HG02571 (cell line): ENCODE results near the gene MMD2.

ENCODE experiments used
- ATAC-seq: cut with Tn5 transposase; IDR thresholded peaks from one replicate; pipeline ENCODE4 v1.9.1; 2021; ENCODE audit warnings: mild to moderate bottlenecking, moderate library complexity; ENCODE audit not compliant: unreplicated experiment

MMD2 gene

GRCh38 chr7:4871930-4872675 lies 86.9 kb downstream of the MMD2 start:
- ATAC-seq: no peak

GRCh38 chr7:4871056-4871680 lies 87.8 kb downstream of the MMD2 start:
- no peak for ATAC-seq

GRCh38 chr7:4868493-4868892 lies 90.5 kb downstream of the MMD2 start:
- ATAC-seq: no peak

DNA sequence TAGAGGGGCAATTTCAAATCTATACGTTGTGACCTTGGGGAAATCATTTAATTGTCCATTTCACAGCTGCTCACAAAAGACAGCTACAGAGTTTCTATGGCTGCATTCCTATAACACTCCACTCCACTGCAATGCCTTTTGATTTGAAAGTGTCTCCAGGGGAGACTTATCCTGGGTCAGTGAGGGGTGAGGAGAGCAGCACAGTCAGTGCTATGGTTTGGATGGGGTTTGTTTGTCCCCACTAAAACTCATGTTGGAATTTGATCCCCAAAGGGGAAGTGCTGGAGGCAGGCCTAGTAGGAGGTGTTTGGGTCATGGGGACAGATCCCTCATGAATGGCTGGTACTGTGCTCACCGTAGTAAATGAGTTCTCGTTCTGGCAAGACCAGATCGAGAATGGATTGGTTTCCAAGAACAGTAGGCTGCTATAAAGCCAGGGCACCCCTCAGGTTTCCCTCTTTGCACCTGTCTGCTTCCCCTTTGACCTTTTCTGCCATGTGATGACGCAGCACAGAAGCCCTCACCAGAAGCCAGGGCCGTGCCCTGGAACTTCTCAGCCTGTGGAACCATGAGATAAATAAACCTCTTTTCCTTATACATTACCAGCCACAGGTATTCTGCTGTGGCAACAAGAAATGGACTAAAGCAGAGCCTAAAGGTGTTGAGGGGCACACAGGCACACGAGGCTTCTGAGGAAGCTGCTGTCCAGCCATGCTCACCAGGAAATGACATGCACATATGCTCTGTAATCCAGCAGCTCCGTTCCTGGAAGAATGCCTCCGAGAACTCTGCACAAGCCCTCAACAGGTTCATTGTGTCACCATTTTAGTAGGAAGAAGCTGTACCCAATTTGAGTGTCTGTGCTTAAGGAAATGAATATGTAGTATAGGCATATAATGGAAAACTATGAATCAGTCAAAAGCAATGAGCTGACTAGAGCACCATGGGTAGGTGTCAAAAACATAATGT lies 92.2 kb downstream of the MMD2 start:
- no peak for ATAC-seq

DNA sequence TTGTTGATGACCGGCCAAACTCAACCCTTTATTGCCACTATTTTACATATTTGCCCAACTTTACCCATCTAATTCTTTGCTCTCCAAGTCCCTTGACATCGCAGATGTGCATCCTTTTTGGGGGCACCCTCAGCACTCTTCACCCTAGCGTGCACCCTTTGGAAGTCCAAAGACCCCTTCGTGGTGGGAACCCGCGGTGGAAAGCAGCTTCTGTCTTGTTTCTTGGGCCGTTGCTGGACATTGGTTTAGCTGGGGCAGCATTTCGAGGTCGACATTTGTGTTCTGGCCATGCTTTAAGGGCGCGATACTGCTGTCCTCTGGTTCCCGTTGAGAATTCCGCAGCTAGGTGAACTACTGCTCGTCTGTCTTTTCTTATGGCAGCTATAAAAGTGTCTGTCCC lies 96.8 kb downstream of the MMD2 start:
- no peak for ATAC-seq

DNA sequence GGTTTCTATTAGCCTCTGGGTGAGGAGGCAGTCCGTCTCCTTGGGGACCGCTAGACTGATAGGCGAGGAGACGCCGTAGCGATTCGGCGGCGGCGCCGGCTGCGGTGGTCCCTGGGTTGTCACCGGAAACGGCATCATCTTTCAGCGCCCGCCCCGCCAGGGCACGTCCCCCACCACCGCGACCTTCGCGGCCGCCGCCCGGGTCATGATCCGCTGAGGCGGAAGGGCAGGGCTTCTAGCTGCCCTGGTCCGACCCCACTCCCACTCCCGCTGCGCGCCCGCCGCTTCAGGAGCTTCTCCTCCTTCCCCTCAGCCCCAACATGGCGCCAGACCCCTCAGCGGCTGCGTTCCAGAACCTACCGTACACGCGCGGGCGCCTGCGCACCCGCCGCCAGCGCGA lies 97.3 kb downstream of the MMD2 start, which contains the start of gene PAPOLB:
TSS of gene PAPOLB (minus strand) at position 358 of the 400 bp plus-strand sequence. CDS start at position 138, 220 bp downstream.
- no peak for ATAC-seq

DNA sequence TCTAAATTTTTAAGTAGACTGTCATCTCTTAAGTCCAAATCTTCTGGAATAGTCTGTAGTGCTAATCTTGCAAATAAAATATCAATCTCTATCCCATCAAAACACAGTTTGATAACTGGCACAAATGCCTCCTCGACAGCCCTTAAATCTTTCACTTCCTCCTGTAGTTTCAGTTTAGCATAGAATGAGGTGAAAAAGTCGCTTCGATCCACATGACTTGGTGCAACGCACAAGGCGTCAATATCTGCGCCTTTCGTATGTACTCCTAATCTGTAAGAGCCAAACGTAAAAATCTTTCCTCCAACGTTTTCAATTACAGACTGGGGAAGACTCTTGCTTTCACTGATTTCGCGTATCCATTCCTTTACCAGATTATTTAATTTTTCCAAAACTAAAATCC lies 97.8 kb downstream of the MMD2 start:
- no peak for ATAC-seq

DNA sequence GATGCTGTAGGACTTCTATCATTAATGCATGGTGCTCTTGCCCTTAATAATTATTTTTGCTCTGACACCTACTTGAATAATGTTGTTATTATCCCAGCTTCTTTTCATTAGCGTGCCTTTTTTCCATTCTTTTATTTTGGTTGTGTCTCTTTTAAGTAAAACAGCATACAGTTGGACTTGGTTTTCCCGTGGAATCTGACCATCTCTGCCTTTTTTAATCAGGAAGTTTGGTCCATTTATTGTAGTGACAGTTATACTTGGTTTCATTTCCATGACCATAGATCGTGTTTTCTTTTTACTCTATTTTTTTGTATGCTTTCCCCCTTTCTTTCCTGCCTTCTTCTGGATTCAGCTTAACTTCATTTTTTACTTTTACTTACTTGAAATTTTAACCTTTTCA lies 101.8 kb downstream of the MMD2 start:
- ATAC-seq: no peak

- no peak for ATAC-seq
Measured at GRCh38 chr7:4856336-4857057, 102.5 kb downstream of the MMD2 start.
